ENCODE data around the gene PSMD13. TPM values are rescaled to one million over a fixed set of nuclear protein-coding genes. Genes with fewer than 3 reads are reported as not detected.

Gene PSMD13
- total and polyA plus RNA-seq, 7 donors = 108 to 265 (median 171) TPM

DNA sequence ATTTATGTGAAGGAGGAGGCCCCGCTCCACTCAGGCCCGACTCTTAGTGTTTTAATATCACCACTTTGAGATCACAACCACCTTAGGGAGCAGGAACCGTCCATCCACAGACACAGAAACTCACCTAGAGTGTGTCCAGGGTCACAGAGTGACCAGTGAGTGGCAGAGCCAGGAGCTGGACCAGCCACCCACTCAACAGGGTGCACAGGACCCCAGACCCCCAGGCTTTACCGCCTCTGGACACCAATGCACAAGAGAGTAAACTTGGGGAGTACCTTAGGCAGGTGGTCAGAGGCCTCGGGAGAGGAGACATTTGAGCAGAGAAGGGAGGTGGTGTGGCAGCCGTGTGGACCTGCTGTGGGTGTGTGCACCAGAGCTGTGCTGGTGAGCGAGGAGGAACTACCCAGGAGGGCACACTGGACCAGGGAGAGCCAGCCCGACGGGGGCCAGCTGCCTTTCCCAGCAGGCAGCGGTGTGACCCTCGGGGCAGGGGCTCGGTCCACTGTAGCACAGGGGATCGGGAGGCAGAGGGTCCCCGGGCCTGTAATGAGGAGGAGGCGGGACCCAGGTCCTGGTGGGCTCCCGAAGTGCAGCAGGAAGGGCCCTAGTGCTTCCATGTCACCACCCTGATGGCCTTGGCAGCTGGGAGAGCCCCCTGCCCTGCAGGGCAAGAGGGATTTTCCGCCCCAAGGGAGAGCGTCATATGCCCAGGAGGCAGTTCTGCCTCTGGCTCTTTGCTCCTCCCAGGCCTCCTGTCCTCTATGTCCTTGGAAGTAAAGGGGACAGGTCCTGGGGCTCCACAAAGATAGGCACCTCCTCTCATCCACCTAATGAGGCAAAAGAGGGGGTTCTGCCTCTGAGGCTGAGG lies 33.9 kb downstream of the PSMD13 start:
- WGBS, 3 donors = 65 to 79% (median 75%) methylated on average over 16 to 18 of the region's 18 CpGs
- peak in 1 of 4 donors; percentile 15 for ATAC-seq
- no peak for DNase-seq
- peaks cover 0 to 25% (median 3%) of the 10 kb centered on the region in 3 donors for H3K27me3 ChIP-seq (ENCODE audit: insufficient read depth in 3 of 3, low read length in 2 of 3)
- intact Hi-C loops (cut with DNase I) = no loop called here
- TF ChIP-seq, protein P1, sequence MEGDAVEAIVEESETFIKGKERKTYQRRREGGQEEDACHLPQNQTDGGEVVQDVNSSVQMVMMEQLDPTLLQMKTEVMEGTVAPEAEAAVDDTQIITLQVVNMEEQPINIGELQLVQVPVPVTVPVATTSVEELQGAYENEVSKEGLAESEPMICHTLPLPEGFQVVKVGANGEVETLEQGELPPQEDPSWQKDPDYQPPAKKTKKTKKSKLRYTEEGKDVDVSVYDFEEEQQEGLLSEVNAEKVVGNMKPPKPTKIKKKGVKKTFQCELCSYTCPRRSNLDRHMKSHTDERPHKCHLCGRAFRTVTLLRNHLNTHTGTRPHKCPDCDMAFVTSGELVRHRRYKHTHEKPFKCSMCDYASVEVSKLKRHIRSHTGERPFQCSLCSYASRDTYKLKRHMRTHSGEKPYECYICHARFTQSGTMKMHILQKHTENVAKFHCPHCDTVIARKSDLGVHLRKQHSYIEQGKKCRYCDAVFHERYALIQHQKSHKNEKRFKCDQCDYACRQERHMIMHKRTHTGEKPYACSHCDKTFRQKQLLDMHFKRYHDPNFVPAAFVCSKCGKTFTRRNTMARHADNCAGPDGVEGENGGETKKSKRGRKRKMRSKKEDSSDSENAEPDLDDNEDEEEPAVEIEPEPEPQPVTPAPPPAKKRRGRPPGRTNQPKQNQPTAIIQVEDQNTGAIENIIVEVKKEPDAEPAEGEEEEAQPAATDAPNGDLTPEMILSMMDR (IDR thresholded peaks at IDR 0.05) = no peak
- H3K27ac ChIP-seq = no peak overlapping the region
- no peaks in the 10 kb centered on the region for H3K36me3 ChIP-seq (ENCODE audit: insufficient read depth in 1 of 2, low read depth in 1 of 2)
- no peaks in the 10 kb centered on the region for H3K4me1 ChIP-seq
- H3K9me3 ChIP-seq = peaks cover 3% of the 10 kb centered on the region
- no peak overlapping the region for H3K4me3 ChIP-seq

- intact Hi-C loops (cut with DNase I) = no loop called here
- no peaks in the 10 kb centered on the region for H3K9me3 ChIP-seq
- no peak overlapping the region for H3K27ac ChIP-seq
- no peak for ATAC-seq
- no peak for DNase-seq
- H3K36me3 ChIP-seq (ENCODE audit: insufficient read depth in 1 of 2, low read depth in 1 of 2) = no peaks in the 10 kb centered on the region
- no peaks in the 10 kb centered on the region for H3K4me1 ChIP-seq
- TF ChIP-seq, protein P1 (IDR thresholded peaks at IDR 0.05) = no peak
- no peak overlapping the region for H3K4me3 ChIP-seq
- WGBS, 3 donors = 69 to 77% (median 73%) methylated on average over 8 of the region's 8 CpGs
- H3K27me3 ChIP-seq (ENCODE audit: insufficient read depth in 3 of 3, low read length in 2 of 3) = peaks cover 0 to 25% (median 3%) of the 10 kb centered on the region in 3 donors
Observed at GRCh38 chr11:271319-271715, 34.5 kb downstream of the PSMD13 start.

- WGBS, 3 donors = 81 to 85% (median 83%) methylated on average over 21 to 22 of the region's 22 CpGs
- TF ChIP-seq, protein P1 (IDR thresholded peaks at IDR 0.05) = no peak
- no peak overlapping the region for H3K4me3 ChIP-seq
Observed at GRCh38 chr11:272195-272930, 35.6 kb downstream of the PSMD13 start.

DNA sequence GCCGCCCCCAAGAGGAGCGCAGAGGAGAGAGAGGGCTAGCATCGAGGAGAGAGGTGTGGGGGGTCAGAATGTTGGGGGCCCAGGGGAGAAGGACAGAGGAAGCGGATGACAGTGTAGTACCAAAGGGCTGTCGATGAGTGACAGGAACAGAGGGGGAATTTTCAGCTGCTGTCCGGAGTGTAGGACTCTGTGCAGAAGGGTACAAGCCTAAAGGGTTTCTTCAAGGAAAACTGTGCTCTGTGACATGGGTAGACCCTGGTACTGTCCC lies 36.1 kb downstream of the PSMD13 start:
- H3K27me3 ChIP-seq (ENCODE audit: insufficient read depth in 3 of 3, low read length in 2 of 3) = peaks cover 0 to 24% (median 3%) of the 10 kb centered on the region in 3 donors
- H3K36me3 ChIP-seq (ENCODE audit: insufficient read depth in 1 of 2, low read depth in 1 of 2) = no peaks in the 10 kb centered on the region
- H3K4me3 ChIP-seq = no peak overlapping the region
- H3K4me1 ChIP-seq = no peaks in the 10 kb centered on the region
- TF ChIP-seq, protein P1 (IDR thresholded peaks at IDR 0.05) = no peak
- DNase-seq (no peak), ATAC-seq (no peak)
- no peaks in the 10 kb centered on the region for H3K9me3 ChIP-seq
- 64 to 75% (median 73%) methylated on average over 6 of the region's 6 CpGs for WGBS, 3 donors
- H3K27ac ChIP-seq = no peak overlapping the region
- intact Hi-C loops (cut with DNase I) = no loop called here

More at GRCh38 chr11:272195-272930, 35.6 kb downstream of the PSMD13 start:
- H3K27ac ChIP-seq = no peak overlapping the region
- no peaks in the 10 kb centered on the region for H3K36me3 ChIP-seq (ENCODE audit: insufficient read depth in 1 of 2, low read depth in 1 of 2)
- intact Hi-C loops (cut with DNase I) = no loop called here
- no peaks in the 10 kb centered on the region for H3K4me1 ChIP-seq
- no peak for ATAC-seq
- peaks cover 0 to 25% (median 3%) of the 10 kb centered on the region in 3 donors for H3K27me3 ChIP-seq (ENCODE audit: insufficient read depth in 3 of 3, low read length in 2 of 3)
- H3K9me3 ChIP-seq = no peaks in the 10 kb centered on the region
- no peak for DNase-seq
